PFSK-1 (cell line): Measurements from ENCODE around the gene FIBP.

Experiments used
- POLR2AphosphoS5 ChIP-seq: IDR thresholded peaks from 2 replicates; pipeline ENCODE4 v1.6.1; 2012; ENCODE audit warnings: low read depth, mild to moderate bottlenecking, control low read depth, low read length, moderate library complexity
- SIN3A ChIP-seq: IDR thresholded peaks from 2 replicates; pipeline ENCODE4 v1.6.1; 2012; ENCODE audit warnings: mild to moderate bottlenecking, low read length, moderate library complexity, borderline replicate concordance; ENCODE audit not compliant: insufficient read depth
- TAF1 ChIP-seq: IDR thresholded peaks from 2 replicates; pipeline ENCODE4 v1.6.1; 2012; ENCODE audit warnings: low read length, control low read depth, borderline replicate concordance; ENCODE audit not compliant: insufficient read depth
- TF ChIP-seq, protein P1 (sequence below), 2 experiments: IDR thresholded peaks; 2 replicates each; pipeline versions ENCODE4 v1.6.1 to v1.8.0; 2011 to 2012; ENCODE audit warnings: low read depth in 2 of 2, low read length in 2 of 2, control low read depth in 1 of 2, inconsistent platforms in 1 of 2, mild to moderate bottlenecking in 1 of 2, moderate library complexity in 1 of 2; ENCODE audit not compliant: insufficient read depth in 1 of 2

DNA sequence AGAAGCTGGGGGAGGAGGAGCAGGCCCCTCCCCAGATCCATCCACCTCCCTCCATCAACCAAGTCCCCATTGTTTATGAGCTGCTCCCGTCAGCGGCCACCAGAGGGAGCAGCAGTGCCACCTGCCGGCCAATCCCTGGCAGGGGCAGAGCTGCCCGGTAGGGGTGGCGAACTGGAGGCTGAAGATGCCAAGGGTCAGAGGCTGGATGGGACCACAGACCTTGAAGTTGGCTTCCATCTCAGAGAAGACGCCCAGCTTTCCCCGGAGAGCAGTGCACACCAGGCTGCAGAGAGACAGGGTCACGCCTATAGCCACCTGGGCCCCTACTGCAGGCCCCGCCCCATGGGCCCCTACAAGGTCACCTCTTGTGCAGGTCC is 3.6 kb downstream of the FIBP start:
- TF ChIP-seq, protein P1, sequence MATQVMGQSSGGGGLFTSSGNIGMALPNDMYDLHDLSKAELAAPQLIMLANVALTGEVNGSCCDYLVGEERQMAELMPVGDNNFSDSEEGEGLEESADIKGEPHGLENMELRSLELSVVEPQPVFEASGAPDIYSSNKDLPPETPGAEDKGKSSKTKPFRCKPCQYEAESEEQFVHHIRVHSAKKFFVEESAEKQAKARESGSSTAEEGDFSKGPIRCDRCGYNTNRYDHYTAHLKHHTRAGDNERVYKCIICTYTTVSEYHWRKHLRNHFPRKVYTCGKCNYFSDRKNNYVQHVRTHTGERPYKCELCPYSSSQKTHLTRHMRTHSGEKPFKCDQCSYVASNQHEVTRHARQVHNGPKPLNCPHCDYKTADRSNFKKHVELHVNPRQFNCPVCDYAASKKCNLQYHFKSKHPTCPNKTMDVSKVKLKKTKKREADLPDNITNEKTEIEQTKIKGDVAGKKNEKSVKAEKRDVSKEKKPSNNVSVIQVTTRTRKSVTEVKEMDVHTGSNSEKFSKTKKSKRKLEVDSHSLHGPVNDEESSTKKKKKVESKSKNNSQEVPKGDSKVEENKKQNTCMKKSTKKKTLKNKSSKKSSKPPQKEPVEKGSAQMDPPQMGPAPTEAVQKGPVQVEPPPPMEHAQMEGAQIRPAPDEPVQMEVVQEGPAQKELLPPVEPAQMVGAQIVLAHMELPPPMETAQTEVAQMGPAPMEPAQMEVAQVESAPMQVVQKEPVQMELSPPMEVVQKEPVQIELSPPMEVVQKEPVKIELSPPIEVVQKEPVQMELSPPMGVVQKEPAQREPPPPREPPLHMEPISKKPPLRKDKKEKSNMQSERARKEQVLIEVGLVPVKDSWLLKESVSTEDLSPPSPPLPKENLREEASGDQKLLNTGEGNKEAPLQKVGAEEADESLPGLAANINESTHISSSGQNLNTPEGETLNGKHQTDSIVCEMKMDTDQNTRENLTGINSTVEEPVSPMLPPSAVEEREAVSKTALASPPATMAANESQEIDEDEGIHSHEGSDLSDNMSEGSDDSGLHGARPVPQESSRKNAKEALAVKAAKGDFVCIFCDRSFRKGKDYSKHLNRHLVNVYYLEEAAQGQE (IDR thresholded peaks at IDR 0.05; ENCODE audit: insufficient read depth in 1 of 2, low read depth in 2 of 2, low read length in 2 of 2), result no peak
- TF ChIP-seq SIN3A (no peak), POLR2AphosphoS5 (no peak), TAF1 (no peak)
